ENCODE data around the gene TBX21. TPM values are rescaled to one million over a fixed set of nuclear protein-coding genes. Genes with fewer than 3 reads are reported as not detected.

Gene TBX21
- total and polyA plus RNA-seq, 2 experiments from 2014 or later = not detected

DNA sequence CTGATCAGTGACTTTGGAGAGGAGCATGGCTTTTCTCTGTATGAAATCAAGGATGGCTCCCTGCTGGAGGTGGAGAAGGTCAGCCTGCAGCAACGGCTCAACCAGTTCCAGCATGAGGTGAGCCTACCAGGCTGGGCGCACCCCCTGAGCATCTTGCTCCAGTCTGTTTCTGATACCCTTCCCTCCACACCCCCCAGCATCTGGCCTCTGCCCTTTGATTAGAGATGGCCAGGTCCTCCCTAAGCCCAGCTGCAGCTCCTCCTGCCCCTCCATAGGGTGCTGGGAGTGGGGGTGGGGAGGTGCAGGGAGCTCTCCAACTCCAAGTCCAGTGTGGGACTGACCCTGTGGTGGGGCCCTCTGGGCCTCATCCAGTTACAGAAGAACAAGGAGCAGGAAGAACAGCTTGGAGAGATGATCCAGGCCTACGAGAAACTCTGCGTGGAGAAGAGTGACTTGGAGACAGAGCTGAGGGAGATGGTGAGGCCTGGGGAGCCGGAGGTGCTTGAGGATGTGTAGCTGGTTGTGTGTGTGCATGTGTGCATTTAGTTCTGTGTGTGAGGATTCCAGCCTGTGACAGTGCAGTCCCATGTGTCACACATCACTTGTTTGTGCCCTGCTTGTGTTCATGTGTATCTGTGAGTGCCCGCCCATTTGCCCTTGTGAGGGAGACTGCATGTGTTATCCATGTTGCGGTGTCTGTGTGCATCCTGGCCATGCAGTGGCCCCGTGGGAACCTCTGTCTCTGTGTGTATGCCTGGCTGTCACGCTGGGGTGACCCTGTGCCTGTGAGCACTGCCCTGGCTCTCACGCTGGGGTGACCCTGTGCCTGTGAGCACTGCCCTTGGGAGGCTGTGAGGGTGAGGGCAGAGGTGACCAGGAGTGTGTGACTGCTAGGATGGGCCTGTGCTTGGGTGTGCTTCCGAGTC is 36.1 kb upstream of the TBX21 start:
- Histone ChIP-seq H3K4me1 (ENCODE audit: insufficient read depth) (peaks cover 19% of the 10 kb centered on the region), H3K36me3 (ENCODE audit: insufficient read depth) (no peaks in the 10 kb centered on the region; the same call in 1 of the 2 replicates), H4K20me1 (replicated peaks; ENCODE audit: insufficient read depth) (peaks cover 3% of the 10 kb centered on the region; the same call in 1 of the 2 replicates), H3K9me2 (ENCODE audit: insufficient read depth) (no peaks in the 10 kb centered on the region), H3K27ac (ENCODE audit: low read depth) (no peak overlapping the region), H3K27me3 (ENCODE audit: insufficient read depth) (peaks cover 6% of the 10 kb centered on the region; the same call in 1 of the 2 replicates), H3K4me3 (no peak overlapping the region), H3K4me2 (no peak overlapping the region), H3K79me2 (replicated peaks; ENCODE audit: insufficient read depth) (no peaks in the 10 kb centered on the region), H3F3A (replicated peaks; ENCODE audit: low read depth) (peaks cover 9% of the 10 kb centered on the region; the same call in 1 of the 2 replicates), H2AFZ (no peak overlapping the region)
- Mint-ChIP-seq H3K4me1 (peaks cover 36% of the 10 kb centered on the region), H3K27ac (no peak overlapping the region), H3K9me3 (no peaks in the 10 kb centered on the region), H3K27me3 (ENCODE audit: insufficient read depth, low read depth, poor library complexity) (peaks cover 13% of the 10 kb centered on the region), H3K4me3 (no peak overlapping the region), H3K36me3 (ENCODE audit: low read depth) (peaks cover 3% of the 10 kb centered on the region; the same call in 2 of the 3 replicates)
- no peak for TF ChIP-seq CREB1 (CRISPR knock-in tag; IDR thresholded peaks at IDR 0.05; ENCODE audit: low read depth)
- TF ChIP-seq ZNF331 (CRISPR knock-in tag; IDR thresholded peaks at IDR 0.05; ENCODE audit: low read depth) = no peak
- TF ChIP-seq, protein P1, sequence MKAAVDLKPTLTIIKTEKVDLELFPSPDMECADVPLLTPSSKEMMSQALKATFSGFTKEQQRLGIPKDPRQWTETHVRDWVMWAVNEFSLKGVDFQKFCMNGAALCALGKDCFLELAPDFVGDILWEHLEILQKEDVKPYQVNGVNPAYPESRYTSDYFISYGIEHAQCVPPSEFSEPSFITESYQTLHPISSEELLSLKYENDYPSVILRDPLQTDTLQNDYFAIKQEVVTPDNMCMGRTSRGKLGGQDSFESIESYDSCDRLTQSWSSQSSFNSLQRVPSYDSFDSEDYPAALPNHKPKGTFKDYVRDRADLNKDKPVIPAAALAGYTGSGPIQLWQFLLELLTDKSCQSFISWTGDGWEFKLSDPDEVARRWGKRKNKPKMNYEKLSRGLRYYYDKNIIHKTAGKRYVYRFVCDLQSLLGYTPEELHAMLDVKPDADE (IDR thresholded peaks at IDR 0.05) = no peak
- TF ChIP-seq, protein P2, sequence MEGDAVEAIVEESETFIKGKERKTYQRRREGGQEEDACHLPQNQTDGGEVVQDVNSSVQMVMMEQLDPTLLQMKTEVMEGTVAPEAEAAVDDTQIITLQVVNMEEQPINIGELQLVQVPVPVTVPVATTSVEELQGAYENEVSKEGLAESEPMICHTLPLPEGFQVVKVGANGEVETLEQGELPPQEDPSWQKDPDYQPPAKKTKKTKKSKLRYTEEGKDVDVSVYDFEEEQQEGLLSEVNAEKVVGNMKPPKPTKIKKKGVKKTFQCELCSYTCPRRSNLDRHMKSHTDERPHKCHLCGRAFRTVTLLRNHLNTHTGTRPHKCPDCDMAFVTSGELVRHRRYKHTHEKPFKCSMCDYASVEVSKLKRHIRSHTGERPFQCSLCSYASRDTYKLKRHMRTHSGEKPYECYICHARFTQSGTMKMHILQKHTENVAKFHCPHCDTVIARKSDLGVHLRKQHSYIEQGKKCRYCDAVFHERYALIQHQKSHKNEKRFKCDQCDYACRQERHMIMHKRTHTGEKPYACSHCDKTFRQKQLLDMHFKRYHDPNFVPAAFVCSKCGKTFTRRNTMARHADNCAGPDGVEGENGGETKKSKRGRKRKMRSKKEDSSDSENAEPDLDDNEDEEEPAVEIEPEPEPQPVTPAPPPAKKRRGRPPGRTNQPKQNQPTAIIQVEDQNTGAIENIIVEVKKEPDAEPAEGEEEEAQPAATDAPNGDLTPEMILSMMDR (conservative IDR thresholded peaks at IDR 0.05; ENCODE audit: low read depth in 2 of 2) = no peak
- no peak for TF ChIP-seq POLR2AphosphoS5 (IDR thresholded peaks at IDR 0.05; ENCODE audit: low read depth)
- TF ChIP-seq JUNB (IDR thresholded peaks at IDR 0.05; ENCODE audit: unreplicated experiment) = no peak
- no peak for TF ChIP-seq ZNF114 (CRISPR knock-in tag; IDR thresholded peaks at IDR 0.05)
- no peak for TF ChIP-seq EZH2 (IDR thresholded peaks at IDR 0.05; ENCODE audit: low read depth, unreplicated experiment)
- no peak for TF ChIP-seq EZH2phosphoT487 (IDR thresholded peaks at IDR 0.05; ENCODE audit: unreplicated experiment)
- no peak for TF ChIP-seq NANOG (IDR thresholded peaks at IDR 0.05; ENCODE audit: borderline replicate concordance)
- TF ChIP-seq, protein P3, sequence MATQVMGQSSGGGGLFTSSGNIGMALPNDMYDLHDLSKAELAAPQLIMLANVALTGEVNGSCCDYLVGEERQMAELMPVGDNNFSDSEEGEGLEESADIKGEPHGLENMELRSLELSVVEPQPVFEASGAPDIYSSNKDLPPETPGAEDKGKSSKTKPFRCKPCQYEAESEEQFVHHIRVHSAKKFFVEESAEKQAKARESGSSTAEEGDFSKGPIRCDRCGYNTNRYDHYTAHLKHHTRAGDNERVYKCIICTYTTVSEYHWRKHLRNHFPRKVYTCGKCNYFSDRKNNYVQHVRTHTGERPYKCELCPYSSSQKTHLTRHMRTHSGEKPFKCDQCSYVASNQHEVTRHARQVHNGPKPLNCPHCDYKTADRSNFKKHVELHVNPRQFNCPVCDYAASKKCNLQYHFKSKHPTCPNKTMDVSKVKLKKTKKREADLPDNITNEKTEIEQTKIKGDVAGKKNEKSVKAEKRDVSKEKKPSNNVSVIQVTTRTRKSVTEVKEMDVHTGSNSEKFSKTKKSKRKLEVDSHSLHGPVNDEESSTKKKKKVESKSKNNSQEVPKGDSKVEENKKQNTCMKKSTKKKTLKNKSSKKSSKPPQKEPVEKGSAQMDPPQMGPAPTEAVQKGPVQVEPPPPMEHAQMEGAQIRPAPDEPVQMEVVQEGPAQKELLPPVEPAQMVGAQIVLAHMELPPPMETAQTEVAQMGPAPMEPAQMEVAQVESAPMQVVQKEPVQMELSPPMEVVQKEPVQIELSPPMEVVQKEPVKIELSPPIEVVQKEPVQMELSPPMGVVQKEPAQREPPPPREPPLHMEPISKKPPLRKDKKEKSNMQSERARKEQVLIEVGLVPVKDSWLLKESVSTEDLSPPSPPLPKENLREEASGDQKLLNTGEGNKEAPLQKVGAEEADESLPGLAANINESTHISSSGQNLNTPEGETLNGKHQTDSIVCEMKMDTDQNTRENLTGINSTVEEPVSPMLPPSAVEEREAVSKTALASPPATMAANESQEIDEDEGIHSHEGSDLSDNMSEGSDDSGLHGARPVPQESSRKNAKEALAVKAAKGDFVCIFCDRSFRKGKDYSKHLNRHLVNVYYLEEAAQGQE (IDR thresholded peaks at IDR 0.05; ENCODE audit: unreplicated experiment) = no peak
- no peak for TF ChIP-seq STAT1 (IDR thresholded peaks at IDR 0.05; ENCODE audit: unreplicated experiment)
- no peak for DNase-seq (ENCODE audit: low spot score)
- ATAC-seq = no peak
